Superior temporal gyrus (tissue), 1 donor: ENCODE results near the gene SFRP2.

ENCODE experiments used
- DNase-seq: peaks from one replicate; pipeline ENCODE4 v3.0.0-alpha.2; 2016; ENCODE audit errors: extremely low spot score

The SFRP2 gene

GRCh38 chr4:153773236-153773690 lies 15.6 kb downstream of the SFRP2 start:
- no peak for DNase-seq

- DNase-seq, result no peak
These were observed 17.8 kb downstream of the SFRP2 start for GRCh38 chr4:153771046-153771445.

GRCh38 chr4:153766758-153767157 lies 22.1 kb downstream of the SFRP2 start:
- DNase-seq, result no peak

- DNase-seq, result no peak
These were observed 23.0 kb downstream of the SFRP2 start for GRCh38 chr4:153765894-153766293.

GRCh38 chr4:153764601-153765368 lies 24.1 kb downstream of the SFRP2 start:
- DNase-seq, result no peak

GRCh38 chr4:153763404-153763803 lies 25.5 kb downstream of the SFRP2 start:
- DNase-seq, result no peak

GRCh38 chr4:153759407-153760316 lies 29.2 kb downstream of the SFRP2 start, which contains the start of gene RNF175:
TSS of gene RNF175 (minus strand) at chr4:153760024. CDS start at chr4:153759862, 162 bp downstream.
- DNase-seq, result no peak

GRCh38 chr4:153758688-153759406 lies 30.0 kb downstream of the SFRP2 start:
- DNase-seq, result no peak

- no peak for DNase-seq
These were observed 30.7 kb downstream of the SFRP2 start for GRCh38 chr4:153758136-153758535.

- no peak for DNase-seq
These were observed 31.5 kb downstream of the SFRP2 start for GRCh38 chr4:153757407-153757806.

- no peak for DNase-seq
These were observed 33.7 kb downstream of the SFRP2 start for GRCh38 chr4:153755186-153755585.

- peak; percentile 93 for DNase-seq
These were observed 38.6 kb downstream of the SFRP2 start for GRCh38 chr4:153750197-153750817.

- DNase-seq, result no peak
These were observed 40.5 kb downstream of the SFRP2 start for GRCh38 chr4:153748378-153748777.

- no peak for DNase-seq
These were observed 41.4 kb downstream of the SFRP2 start for GRCh38 chr4:153747406-153747955.

GRCh38 chr4:153745651-153746050 lies 43.2 kb downstream of the SFRP2 start:
- DNase-seq, result no peak

GRCh38 chr4:153741541-153741940 lies 47.3 kb downstream of the SFRP2 start:
- no peak for DNase-seq

GRCh38 chr4:153735906-153736461 lies 52.9 kb downstream of the SFRP2 start:
- DNase-seq, result no peak

GRCh38 chr4:153733751-153734448 lies 55.0 kb downstream of the SFRP2 start:
- DNase-seq, result no peak

GRCh38 chr4:153731239-153731638 lies 57.6 kb downstream of the SFRP2 start:
- DNase-seq, result no peak
